OCI-LY1 (cell line): ENCODE results near the gene CMIP.

ENCODE experiments used
- H2AFZ ChIP-seq: fragments of 200-600 bp; sonication (generic), shearing (Covaris generic); 2 replicates; pipeline ENCODE4 v1.6.0; 2014; ENCODE audit warnings: antibody characterized with exemption, mild to moderate bottlenecking, low read length
- H3F3A ChIP-seq: fragments of 200-600 bp; sonication (generic), shearing (Covaris generic); 2 replicates; pipeline ENCODE4 v1.6.0; 2014; ENCODE audit warnings: mild to moderate bottlenecking, antibody characterized with exemption, low read length, moderate library complexity; ENCODE audit not compliant: insufficient read depth
- H3K27ac ChIP-seq: fragments of 200-600 bp; sonication (generic); 2 replicates; pipeline ENCODE4 v1.5.1; 2014; ENCODE audit warnings: low read length, mixed run types, mild to moderate bottlenecking, low read depth; ENCODE audit not compliant: poor library complexity, severe bottlenecking
- H3K27me3 ChIP-seq: fragments of 200-600 bp; sonication (generic); 2 replicates; pipeline ENCODE4 v1.6.0; 2014; ENCODE audit warnings: antibody characterized with exemption, mild to moderate bottlenecking, low read length, moderate library complexity; ENCODE audit not compliant: insufficient read depth
- H3K36me3 ChIP-seq: fragments of 200-600 bp; sonication (generic); 2 replicates; pipeline ENCODE4 v1.6.1; 2014; ENCODE audit warnings: mild to moderate bottlenecking, antibody characterized with exemption, low read length, moderate library complexity, mixed read lengths; ENCODE audit not compliant: insufficient read depth
- H3K4me1 ChIP-seq: fragments of 200-600 bp; sonication (generic); 2 replicates; pipeline ENCODE4 v1.5.1; 2014; ENCODE audit warnings: mild to moderate bottlenecking, low read length, moderate library complexity; ENCODE audit not compliant: insufficient read depth, severe bottlenecking
- H3K4me2 ChIP-seq: fragments of 200-600 bp; sonication (generic), shearing (Covaris generic); 2 replicates; pipeline ENCODE4 v1.6.1; 2014; ENCODE audit warnings: low read length
- H3K4me3 ChIP-seq: fragments of 200-600 bp; sonication (generic); 2 replicates; pipeline ENCODE4 v1.5.1; 2014; ENCODE audit warnings: low read length, low read depth, mild to moderate bottlenecking, mixed read lengths; ENCODE audit not compliant: poor library complexity, severe bottlenecking
- H3K79me2 ChIP-seq: fragments of 200-600 bp; shearing (Covaris generic); 2 replicates; pipeline ENCODE4 v1.6.1; 2016; ENCODE audit warnings: mixed run types, low read length, mixed read lengths; ENCODE audit not compliant: insufficient read depth
- H3K9ac ChIP-seq: fragments of 200-600 bp; sonication (generic), shearing (Covaris generic); 2 replicates; pipeline ENCODE4 v1.6.1; 2014; ENCODE audit warnings: mild to moderate bottlenecking, low read length, mixed read lengths
- H3K9me2 ChIP-seq: fragments of 200-600 bp; sonication (generic), shearing (Covaris generic); 2 replicates; pipeline ENCODE4 v1.6.1; 2014; ENCODE audit warnings: low read depth, mild to moderate bottlenecking, low read length, mixed read lengths
- H3K9me3 ChIP-seq: fragments of 200-600 bp; shearing (Covaris generic); 2 replicates; pipeline ENCODE4 v1.6.1; 2014; ENCODE audit warnings: low read length, mixed read lengths
- H4K20me1 ChIP-seq: fragments of 200-600 bp; sonication (generic), shearing (Covaris generic); 2 replicates; pipeline ENCODE4 v1.6.0; 2016; ENCODE audit warnings: mild to moderate bottlenecking, low read length; ENCODE audit not compliant: insufficient read depth
- EZH2 ChIP-seq: fragments of 200-600 bp; sonication (generic), shearing (Covaris generic); IDR thresholded peaks from 2 replicates; pipeline ENCODE4 v1.8.0; 2017; ENCODE audit warnings: borderline replicate concordance, mixed run types, mild to moderate bottlenecking, antibody characterized with exemption, low read length, moderate library complexity, mixed read lengths
- TF ChIP-seq, protein P1 (sequence below): fragments of 200-600 bp; sonication (generic), shearing (Covaris generic); IDR thresholded peaks from 2 replicates; pipeline ENCODE4 v1.5.1; 2017; ENCODE audit warnings: mild to moderate bottlenecking, antibody characterized with exemption, low read length, moderate library complexity, mixed read lengths

CMIP gene

DNA sequence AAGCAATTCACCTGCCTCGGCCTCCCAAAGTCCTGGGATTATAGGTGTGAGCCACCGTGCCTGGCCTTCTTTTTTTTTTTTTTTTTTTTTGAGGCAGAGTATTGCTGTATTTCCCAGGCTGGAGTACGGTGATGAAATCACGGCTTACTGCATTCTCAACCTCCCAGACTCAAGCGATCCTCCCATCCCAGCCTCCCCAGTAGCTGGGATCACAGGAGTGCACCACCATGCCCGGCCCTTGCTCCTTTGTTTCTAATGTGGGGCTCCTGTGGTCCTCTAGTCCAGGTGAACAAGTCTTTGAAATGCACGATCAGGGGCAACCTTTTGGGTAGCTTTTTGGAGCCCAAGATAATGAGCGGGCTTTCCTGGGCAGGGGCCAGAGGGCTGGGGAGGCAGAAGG is 23.2 kb downstream of the CMIP start:
- peak overlapping the region; percentile 96 for H3K27ac ChIP-seq
- H3K9ac ChIP-seq, result no peak overlapping the region
- H3F3A ChIP-seq, result 0 out of 2 replicates have a peak, but pooled peaks cover 4% of the 10 kb centered on the region
- H3K27me3 ChIP-seq, result no peaks in the 10 kb centered on the region
- no peaks in the 10 kb centered on the region for H3K9me3 ChIP-seq
- peaks cover 48% of the 10 kb centered on the region for H3K36me3 ChIP-seq
- H3K4me2 ChIP-seq, result no peak overlapping the region
- H2AFZ ChIP-seq, result no peak overlapping the region
- H3K9me2 ChIP-seq, result no peaks in the 10 kb centered on the region
- H3K4me3 ChIP-seq, result no peak overlapping the region
- peaks cover 82% of the 10 kb centered on the region for H3K79me2 ChIP-seq
- H3K4me1 ChIP-seq, result peaks cover 46% of the 10 kb centered on the region
- no peaks in the 10 kb centered on the region for H4K20me1 ChIP-seq
- TF ChIP-seq, protein P1, sequence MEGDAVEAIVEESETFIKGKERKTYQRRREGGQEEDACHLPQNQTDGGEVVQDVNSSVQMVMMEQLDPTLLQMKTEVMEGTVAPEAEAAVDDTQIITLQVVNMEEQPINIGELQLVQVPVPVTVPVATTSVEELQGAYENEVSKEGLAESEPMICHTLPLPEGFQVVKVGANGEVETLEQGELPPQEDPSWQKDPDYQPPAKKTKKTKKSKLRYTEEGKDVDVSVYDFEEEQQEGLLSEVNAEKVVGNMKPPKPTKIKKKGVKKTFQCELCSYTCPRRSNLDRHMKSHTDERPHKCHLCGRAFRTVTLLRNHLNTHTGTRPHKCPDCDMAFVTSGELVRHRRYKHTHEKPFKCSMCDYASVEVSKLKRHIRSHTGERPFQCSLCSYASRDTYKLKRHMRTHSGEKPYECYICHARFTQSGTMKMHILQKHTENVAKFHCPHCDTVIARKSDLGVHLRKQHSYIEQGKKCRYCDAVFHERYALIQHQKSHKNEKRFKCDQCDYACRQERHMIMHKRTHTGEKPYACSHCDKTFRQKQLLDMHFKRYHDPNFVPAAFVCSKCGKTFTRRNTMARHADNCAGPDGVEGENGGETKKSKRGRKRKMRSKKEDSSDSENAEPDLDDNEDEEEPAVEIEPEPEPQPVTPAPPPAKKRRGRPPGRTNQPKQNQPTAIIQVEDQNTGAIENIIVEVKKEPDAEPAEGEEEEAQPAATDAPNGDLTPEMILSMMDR, result no peak
- TF ChIP-seq EZH2, result no peak

DNA sequence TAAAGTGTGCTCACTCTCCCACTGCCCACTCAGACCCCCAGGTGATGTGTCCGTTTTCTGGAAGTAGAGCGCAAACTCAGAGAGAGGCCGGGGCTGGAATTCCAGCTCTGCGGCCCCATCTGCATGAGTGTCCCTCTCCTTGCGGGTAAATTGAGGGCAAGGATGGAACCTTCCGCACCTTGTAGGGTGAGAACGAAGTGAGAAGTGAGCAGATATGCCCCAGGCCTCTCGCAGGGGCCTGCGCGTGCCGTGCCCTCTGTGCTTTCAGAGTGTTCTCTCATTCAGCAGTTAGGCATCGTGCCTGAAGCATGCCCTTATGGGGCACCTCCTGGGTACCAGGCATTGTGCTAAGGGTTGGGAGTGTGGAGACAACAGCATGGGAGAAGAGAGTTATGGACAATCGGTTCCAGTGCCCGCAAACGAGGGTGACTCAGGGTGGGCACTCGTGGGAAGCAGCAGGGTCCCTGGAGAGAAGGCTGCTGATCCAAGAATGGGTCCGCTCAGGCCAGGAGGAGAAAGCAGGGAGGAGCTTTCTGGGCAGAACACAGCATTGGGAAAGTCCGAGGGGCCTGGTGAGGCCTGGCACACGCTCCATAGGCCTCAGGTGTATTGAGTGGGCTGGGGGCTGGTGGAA is 23.8 kb downstream of the CMIP start:
- no peaks in the 10 kb centered on the region for H3K9me2 ChIP-seq
- H3K27me3 ChIP-seq, result no peaks in the 10 kb centered on the region
- TF ChIP-seq EZH2, result no peak
- TF ChIP-seq, protein P1, result no peak
- H3F3A ChIP-seq, result 0 out of 2 replicates have a peak, but pooled peaks cover 4% of the 10 kb centered on the region
- H3K27ac ChIP-seq, result peak overlapping the region; percentile 96
- no peak overlapping the region for H2AFZ ChIP-seq
- H3K36me3 ChIP-seq, result peaks cover 42% of the 10 kb centered on the region
- H3K4me1 ChIP-seq, result peaks cover 46% of the 10 kb centered on the region
- H4K20me1 ChIP-seq, result no peaks in the 10 kb centered on the region
- no peak overlapping the region for H3K4me3 ChIP-seq
- no peak overlapping the region for H3K4me2 ChIP-seq
- H3K9ac ChIP-seq, result no peak overlapping the region
- peaks cover 76% of the 10 kb centered on the region for H3K79me2 ChIP-seq
- no peaks in the 10 kb centered on the region for H3K9me3 ChIP-seq

DNA sequence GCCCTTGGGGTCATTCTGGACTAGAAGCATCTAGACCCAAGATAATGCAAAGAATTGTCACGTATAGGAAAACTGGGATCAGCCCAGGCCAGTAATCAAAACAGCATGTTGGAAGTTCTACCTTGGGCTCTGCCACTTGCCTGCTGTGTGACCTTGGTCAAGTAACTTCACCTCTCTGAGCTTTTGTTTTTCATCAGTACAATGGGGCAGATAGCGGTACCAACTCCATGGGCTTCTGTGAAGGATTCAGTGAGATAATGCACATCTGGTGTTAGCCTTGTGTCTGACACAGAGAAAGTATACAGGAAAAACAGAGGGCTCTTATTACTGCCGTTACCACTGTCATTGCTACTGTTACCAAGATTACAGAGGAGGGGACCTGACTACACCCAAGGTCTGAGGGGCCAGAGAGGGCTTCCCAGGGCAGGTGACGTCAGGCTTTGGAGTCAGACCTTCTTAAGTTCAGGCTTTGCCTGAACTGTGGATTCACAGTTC is 24.6 kb downstream of the CMIP start:
- H3K4me2 ChIP-seq, result peak overlapping the region; percentile 60
- H4K20me1 ChIP-seq, result no peaks in the 10 kb centered on the region
- H3K9ac ChIP-seq, result peak overlapping the region; percentile 58; the same call in 1 of the 2 replicates
- peaks cover 36% of the 10 kb centered on the region for H3K36me3 ChIP-seq
- H3K79me2 ChIP-seq, result peaks cover 67% of the 10 kb centered on the region
- no peak overlapping the region for H2AFZ ChIP-seq
- 0 out of 2 replicates have a peak, but pooled peaks cover 4% of the 10 kb centered on the region for H3F3A ChIP-seq
- no peaks in the 10 kb centered on the region for H3K9me2 ChIP-seq
- H3K27me3 ChIP-seq, result no peaks in the 10 kb centered on the region
- TF ChIP-seq, protein P1, result no peak
- TF ChIP-seq EZH2, result no peak
- no peaks in the 10 kb centered on the region for H3K9me3 ChIP-seq
- peaks cover 46% of the 10 kb centered on the region for H3K4me1 ChIP-seq
- H3K4me3 ChIP-seq, result peak overlapping the region; percentile 24
- peak overlapping the region; percentile 96 for H3K27ac ChIP-seq
